ENCODE measurements around the gene ATP2A1. TPM values are rescaled to one million over a fixed set of nuclear protein-coding genes. Genes with fewer than 3 reads are reported as not detected.

ATP2A1 gene
- total RNA-seq, 1 donor, result 0.36 TPM

DNA sequence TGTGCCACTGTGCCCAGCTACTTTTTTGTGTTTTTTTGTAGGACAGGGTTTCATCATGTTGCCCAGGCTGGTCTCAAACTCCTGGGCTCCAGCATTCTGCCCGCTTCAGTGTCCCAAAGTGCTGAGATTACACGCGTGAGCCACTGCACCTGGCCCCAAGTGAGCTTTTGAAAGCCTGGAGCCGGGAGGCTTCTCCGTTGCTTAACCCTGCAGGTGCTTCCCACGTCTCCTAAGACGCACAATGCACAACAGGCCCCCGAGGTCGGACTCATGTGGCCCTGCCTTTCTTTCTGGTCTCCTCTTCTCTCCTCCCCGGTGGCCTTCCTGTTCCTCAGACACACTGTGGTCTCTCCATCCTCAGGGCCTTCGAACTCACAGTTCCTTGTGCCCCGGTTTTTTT, 34.3 kb downstream of the ATP2A1 start:
- H2AFZ ChIP-seq (ENCODE audit: low read length), result no peak overlapping the region
- no peak for DNase-seq (ENCODE audit: insufficient read length, low spot score, missing footprints)
- TF ChIP-seq, protein P1, sequence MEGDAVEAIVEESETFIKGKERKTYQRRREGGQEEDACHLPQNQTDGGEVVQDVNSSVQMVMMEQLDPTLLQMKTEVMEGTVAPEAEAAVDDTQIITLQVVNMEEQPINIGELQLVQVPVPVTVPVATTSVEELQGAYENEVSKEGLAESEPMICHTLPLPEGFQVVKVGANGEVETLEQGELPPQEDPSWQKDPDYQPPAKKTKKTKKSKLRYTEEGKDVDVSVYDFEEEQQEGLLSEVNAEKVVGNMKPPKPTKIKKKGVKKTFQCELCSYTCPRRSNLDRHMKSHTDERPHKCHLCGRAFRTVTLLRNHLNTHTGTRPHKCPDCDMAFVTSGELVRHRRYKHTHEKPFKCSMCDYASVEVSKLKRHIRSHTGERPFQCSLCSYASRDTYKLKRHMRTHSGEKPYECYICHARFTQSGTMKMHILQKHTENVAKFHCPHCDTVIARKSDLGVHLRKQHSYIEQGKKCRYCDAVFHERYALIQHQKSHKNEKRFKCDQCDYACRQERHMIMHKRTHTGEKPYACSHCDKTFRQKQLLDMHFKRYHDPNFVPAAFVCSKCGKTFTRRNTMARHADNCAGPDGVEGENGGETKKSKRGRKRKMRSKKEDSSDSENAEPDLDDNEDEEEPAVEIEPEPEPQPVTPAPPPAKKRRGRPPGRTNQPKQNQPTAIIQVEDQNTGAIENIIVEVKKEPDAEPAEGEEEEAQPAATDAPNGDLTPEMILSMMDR (IDR thresholded peaks at IDR 0.05; ENCODE audit: extremely low read depth, low read depth, low read length), result no peak
- no peaks in the 10 kb centered on the region for H3K27me3 ChIP-seq (ENCODE audit: insufficient read depth, low read length)
- H3K4me1 ChIP-seq (ENCODE audit: insufficient read depth, low read length), result no peaks in the 10 kb centered on the region
- no peak overlapping the region for H3K27ac ChIP-seq (ENCODE audit: low read depth, low read length)
- H3K36me3 ChIP-seq (ENCODE audit: insufficient read depth, low read length), result peaks cover 23% of the 10 kb centered on the region
- no peak overlapping the region for H3K4me2 ChIP-seq (ENCODE audit: insufficient read depth, low read length)
- H3K9me3 ChIP-seq (ENCODE audit: low read depth, low read length), result no peaks in the 10 kb centered on the region
- H4K20me1 ChIP-seq (ENCODE audit: insufficient read depth, low read length), result no peaks in the 10 kb centered on the region
- no peak overlapping the region for H3K4me3 ChIP-seq (ENCODE audit: insufficient read depth, low read length)
- no peaks in the 10 kb centered on the region for H3K79me2 ChIP-seq (ENCODE audit: insufficient read depth, low read length)

DNA sequence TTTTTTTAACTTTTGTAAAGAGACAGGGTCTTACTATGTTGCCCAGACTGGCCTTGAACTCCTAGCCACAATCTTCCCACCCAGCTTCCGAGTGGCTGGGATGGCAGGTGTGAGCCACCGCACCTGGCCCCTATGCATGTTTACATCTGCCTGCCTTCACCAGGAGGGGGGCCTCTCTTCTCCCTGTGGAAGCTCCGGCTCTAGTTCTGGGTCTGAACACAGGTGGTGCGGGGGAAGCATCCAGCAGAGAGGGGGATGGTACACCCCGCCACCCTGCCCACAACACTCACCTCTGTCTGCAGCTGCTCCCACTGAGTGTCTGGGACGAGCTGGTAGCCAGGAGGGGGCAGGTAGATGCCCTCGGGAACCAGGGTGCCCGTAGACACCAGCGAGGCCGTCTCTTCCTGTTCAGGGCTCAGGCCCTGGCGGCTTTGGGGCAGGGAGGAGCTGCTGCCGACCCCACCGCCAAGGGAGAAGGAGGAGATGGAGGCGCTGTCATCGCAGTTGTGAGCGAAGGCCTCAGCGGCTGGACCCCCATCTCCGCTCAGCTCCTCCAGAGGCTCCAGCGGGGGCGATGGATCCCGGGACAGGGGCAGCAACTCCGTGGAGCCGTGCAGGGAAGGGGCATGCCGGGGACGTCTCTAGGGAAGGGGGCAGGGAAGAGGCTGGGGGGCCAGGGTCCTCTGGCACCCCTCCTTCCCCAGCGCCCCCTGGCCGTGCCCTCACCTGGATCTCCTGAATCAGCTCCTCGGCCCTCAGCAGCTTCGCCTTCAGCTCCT, 35.8 kb downstream of the ATP2A1 start:
- H4K20me1 ChIP-seq (ENCODE audit: insufficient read depth, low read length), result no peaks in the 10 kb centered on the region
- H3K4me2 ChIP-seq (ENCODE audit: insufficient read depth, low read length), result no peak overlapping the region
- TF ChIP-seq, protein P1 (IDR thresholded peaks at IDR 0.05; ENCODE audit: extremely low read depth, low read depth, low read length), result no peak
- DNase-seq (ENCODE audit: insufficient read length, low spot score, missing footprints), result peak; percentile 34
- H3K79me2 ChIP-seq (ENCODE audit: insufficient read depth, low read length), result no peaks in the 10 kb centered on the region
- no peak overlapping the region for H2AFZ ChIP-seq (ENCODE audit: low read length)
- H3K4me1 ChIP-seq (ENCODE audit: insufficient read depth, low read length), result no peaks in the 10 kb centered on the region
- no peaks in the 10 kb centered on the region for H3K9me3 ChIP-seq (ENCODE audit: low read depth, low read length)
- H3K27me3 ChIP-seq (ENCODE audit: insufficient read depth, low read length), result no peaks in the 10 kb centered on the region
- H3K36me3 ChIP-seq (ENCODE audit: insufficient read depth, low read length), result peaks cover 22% of the 10 kb centered on the region
- no peak overlapping the region for H3K27ac ChIP-seq (ENCODE audit: low read depth, low read length)
- no peak overlapping the region for H3K4me3 ChIP-seq (ENCODE audit: insufficient read depth, low read length)

DNA sequence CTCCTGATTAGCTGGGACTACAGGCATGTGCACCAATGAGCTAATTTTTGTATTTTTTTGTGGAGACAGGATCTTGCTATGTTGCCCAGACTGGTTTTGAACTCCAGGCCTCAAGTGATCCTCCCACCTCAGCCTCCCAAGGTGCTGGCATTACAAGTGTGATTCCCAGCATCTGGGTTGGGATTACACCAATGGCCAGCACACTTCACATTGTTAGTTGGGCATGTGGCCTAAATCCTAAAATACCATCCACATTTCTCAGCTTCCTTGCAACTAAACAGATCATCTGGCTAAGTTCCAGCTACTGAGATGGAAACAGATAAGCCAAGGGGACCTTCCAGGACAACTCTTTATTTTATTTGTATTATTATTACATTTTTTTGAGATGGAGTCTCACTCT, 36.9 kb downstream of the ATP2A1 start:
- Histone ChIP-seq H2AFZ (ENCODE audit: low read length) (no peak overlapping the region), H3K9me3 (ENCODE audit: low read depth, low read length) (no peaks in the 10 kb centered on the region), H3K4me1 (ENCODE audit: insufficient read depth, low read length) (no peaks in the 10 kb centered on the region), H3K36me3 (ENCODE audit: insufficient read depth, low read length) (peaks cover 27% of the 10 kb centered on the region), H4K20me1 (ENCODE audit: insufficient read depth, low read length) (no peaks in the 10 kb centered on the region), H3K27ac (ENCODE audit: low read depth, low read length) (no peak overlapping the region), H3K4me2 (ENCODE audit: insufficient read depth, low read length) (no peak overlapping the region), H3K4me3 (ENCODE audit: insufficient read depth, low read length) (no peak overlapping the region), H3K27me3 (ENCODE audit: insufficient read depth, low read length) (no peaks in the 10 kb centered on the region), H3K79me2 (ENCODE audit: insufficient read depth, low read length) (no peaks in the 10 kb centered on the region)
- peak; percentile 87 for DNase-seq (ENCODE audit: insufficient read length, low spot score, missing footprints)
- TF ChIP-seq, protein P1 (IDR thresholded peaks at IDR 0.05; ENCODE audit: extremely low read depth, low read depth, low read length), result no peak

DNA sequence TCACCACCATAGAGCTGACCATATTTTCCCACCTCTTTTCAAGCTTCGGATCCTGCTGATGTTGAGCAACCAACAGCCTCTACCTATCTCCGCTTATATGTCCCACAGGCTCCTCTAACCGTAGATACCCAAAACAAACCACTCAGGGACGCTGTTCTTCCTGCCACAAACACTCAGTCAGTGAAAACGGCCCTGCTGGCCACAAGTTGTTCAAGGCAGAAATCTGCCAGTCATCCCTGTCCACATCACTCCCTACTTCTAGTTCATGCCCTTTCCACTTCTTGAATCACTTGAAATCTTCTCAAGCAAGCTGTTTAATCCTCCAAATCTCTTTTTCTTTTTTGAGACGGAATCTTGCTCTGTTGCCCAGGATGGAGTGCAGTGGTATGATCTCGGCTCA, 38.8 kb downstream of the ATP2A1 start:
- peaks cover 27% of the 10 kb centered on the region for H3K36me3 ChIP-seq (ENCODE audit: insufficient read depth, low read length)
- no peaks in the 10 kb centered on the region for H3K4me1 ChIP-seq (ENCODE audit: insufficient read depth, low read length)
- H3K79me2 ChIP-seq (ENCODE audit: insufficient read depth, low read length), result no peaks in the 10 kb centered on the region
- TF ChIP-seq, protein P1 (IDR thresholded peaks at IDR 0.05; ENCODE audit: extremely low read depth, low read depth, low read length), result no peak
- no peak overlapping the region for H2AFZ ChIP-seq (ENCODE audit: low read length)
- H3K4me2 ChIP-seq (ENCODE audit: insufficient read depth, low read length), result no peak overlapping the region
- H3K9me3 ChIP-seq (ENCODE audit: low read depth, low read length), result no peaks in the 10 kb centered on the region
- H3K27ac ChIP-seq (ENCODE audit: low read depth, low read length), result no peak overlapping the region
- no peak overlapping the region for H3K4me3 ChIP-seq (ENCODE audit: insufficient read depth, low read length)
- H3K27me3 ChIP-seq (ENCODE audit: insufficient read depth, low read length), result no peaks in the 10 kb centered on the region
- peak; percentile 35 for DNase-seq (ENCODE audit: insufficient read length, low spot score, missing footprints)
- no peaks in the 10 kb centered on the region for H4K20me1 ChIP-seq (ENCODE audit: insufficient read depth, low read length)

All from osteoblast (primary cell).